Body of pancreas (tissue), 4 donors: ENCODE results near the gene COQ10A.

Experiments
- CTCF ChIP-seq, 7 experiments: fragments of 450-650 bp in 4 of 7; fragments of 200-600 bp in 3 of 7; sonication (generic) in 3 of 7; IDR thresholded peaks; one replicate each; pipeline ENCODE4 v1.5.1; 2016 to 2019; ENCODE audit warnings: antibody characterized with exemption in 7 of 7
- POLR2A ChIP-seq, 3 donors: fragments of 450-650 bp; IDR thresholded peaks; one replicate each; pipeline ENCODE4 v1.6.1; 2016; ENCODE audit warnings: antibody characterized with exemption in 3 of 3, mild to moderate bottlenecking in 2 of 3

GRCh38 chr12:56253091-56253490, 13.7 kb upstream of the COQ10A start:
- no peak for TF ChIP-seq POLR2A (IDR thresholded peaks at IDR 0.05)
- no peak for TF ChIP-seq CTCF (IDR thresholded peaks at IDR 0.05)
